Panc1 (cell line): ENCODE measurements around the gene ZNF470.

Source experiments
- POLR2AphosphoS5 ChIP-seq: IDR thresholded peaks from 2 replicates; pipeline ENCODE4 v1.6.1; 2012; ENCODE audit warnings: mild to moderate bottlenecking, low read depth, low read length, moderate library complexity
- SIN3A ChIP-seq: IDR thresholded peaks from 2 replicates; pipeline ENCODE4 v1.6.1; 2012; ENCODE audit warnings: low read depth, mild to moderate bottlenecking, low read length, moderate library complexity, borderline replicate concordance; ENCODE audit not compliant: insufficient read depth
- TCF7L2 ChIP-seq: IDR thresholded peaks from 2 replicates; pipeline ENCODE4 v1.6.1; 2011; ENCODE audit warnings: mild to moderate bottlenecking, low read depth, low read length, inconsistent platforms
- TF ChIP-seq, protein P1 (sequence below), 2 experiments: IDR thresholded peaks; 2 replicates each; pipeline ENCODE4 v1.6.1; 2011 to 2012; ENCODE audit warnings: low read depth in 2 of 2, control low read depth in 1 of 2, low read length in 1 of 2, mild to moderate bottlenecking in 1 of 2, moderate library complexity in 1 of 2; ENCODE audit not compliant: insufficient read depth in 1 of 2
- TF ChIP-seq, protein P2 (sequence below): fragments of 450-650 bp; IDR thresholded peaks from 2 replicates; pipeline ENCODE4 v1.5.1; 2017; ENCODE audit warnings: mild to moderate bottlenecking

DNA sequence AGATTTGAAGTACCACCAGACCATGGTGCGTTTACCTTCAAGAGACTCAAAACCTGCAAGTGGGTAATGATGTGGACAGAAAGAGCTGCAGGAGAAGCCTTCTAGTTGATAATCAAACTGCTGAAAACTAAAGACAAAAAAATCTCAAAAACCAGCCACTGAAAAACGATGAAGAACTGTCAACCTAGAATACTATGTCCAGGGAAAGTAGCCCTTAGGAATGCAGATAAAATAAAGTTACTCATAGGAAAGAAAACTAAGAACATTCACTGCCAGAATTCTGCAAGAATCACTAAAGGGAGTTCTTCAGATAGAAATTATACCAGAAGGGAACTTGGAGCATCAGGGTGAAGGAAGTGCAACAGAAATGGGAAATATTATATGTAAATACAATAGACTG lies 5.3 kb downstream of the ZNF470 start:
- TF ChIP-seq, protein P1, sequence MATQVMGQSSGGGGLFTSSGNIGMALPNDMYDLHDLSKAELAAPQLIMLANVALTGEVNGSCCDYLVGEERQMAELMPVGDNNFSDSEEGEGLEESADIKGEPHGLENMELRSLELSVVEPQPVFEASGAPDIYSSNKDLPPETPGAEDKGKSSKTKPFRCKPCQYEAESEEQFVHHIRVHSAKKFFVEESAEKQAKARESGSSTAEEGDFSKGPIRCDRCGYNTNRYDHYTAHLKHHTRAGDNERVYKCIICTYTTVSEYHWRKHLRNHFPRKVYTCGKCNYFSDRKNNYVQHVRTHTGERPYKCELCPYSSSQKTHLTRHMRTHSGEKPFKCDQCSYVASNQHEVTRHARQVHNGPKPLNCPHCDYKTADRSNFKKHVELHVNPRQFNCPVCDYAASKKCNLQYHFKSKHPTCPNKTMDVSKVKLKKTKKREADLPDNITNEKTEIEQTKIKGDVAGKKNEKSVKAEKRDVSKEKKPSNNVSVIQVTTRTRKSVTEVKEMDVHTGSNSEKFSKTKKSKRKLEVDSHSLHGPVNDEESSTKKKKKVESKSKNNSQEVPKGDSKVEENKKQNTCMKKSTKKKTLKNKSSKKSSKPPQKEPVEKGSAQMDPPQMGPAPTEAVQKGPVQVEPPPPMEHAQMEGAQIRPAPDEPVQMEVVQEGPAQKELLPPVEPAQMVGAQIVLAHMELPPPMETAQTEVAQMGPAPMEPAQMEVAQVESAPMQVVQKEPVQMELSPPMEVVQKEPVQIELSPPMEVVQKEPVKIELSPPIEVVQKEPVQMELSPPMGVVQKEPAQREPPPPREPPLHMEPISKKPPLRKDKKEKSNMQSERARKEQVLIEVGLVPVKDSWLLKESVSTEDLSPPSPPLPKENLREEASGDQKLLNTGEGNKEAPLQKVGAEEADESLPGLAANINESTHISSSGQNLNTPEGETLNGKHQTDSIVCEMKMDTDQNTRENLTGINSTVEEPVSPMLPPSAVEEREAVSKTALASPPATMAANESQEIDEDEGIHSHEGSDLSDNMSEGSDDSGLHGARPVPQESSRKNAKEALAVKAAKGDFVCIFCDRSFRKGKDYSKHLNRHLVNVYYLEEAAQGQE (IDR thresholded peaks at IDR 0.05; ENCODE audit: insufficient read depth in 1 of 2, low read depth in 2 of 2, low read length in 1 of 2), result no peak
- TF ChIP-seq, protein P2, sequence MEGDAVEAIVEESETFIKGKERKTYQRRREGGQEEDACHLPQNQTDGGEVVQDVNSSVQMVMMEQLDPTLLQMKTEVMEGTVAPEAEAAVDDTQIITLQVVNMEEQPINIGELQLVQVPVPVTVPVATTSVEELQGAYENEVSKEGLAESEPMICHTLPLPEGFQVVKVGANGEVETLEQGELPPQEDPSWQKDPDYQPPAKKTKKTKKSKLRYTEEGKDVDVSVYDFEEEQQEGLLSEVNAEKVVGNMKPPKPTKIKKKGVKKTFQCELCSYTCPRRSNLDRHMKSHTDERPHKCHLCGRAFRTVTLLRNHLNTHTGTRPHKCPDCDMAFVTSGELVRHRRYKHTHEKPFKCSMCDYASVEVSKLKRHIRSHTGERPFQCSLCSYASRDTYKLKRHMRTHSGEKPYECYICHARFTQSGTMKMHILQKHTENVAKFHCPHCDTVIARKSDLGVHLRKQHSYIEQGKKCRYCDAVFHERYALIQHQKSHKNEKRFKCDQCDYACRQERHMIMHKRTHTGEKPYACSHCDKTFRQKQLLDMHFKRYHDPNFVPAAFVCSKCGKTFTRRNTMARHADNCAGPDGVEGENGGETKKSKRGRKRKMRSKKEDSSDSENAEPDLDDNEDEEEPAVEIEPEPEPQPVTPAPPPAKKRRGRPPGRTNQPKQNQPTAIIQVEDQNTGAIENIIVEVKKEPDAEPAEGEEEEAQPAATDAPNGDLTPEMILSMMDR, result no peak
- no peak for TF ChIP-seq POLR2AphosphoS5
- TF ChIP-seq SIN3A, result no peak
- no peak for TF ChIP-seq TCF7L2
